Keratinocyte (primary cell): ENCODE results near the gene MTA3. TPM values are rescaled to one million over a fixed set of nuclear protein-coding genes. Genes with fewer than 3 reads are reported as not detected.

Experiments used
- DNase-seq: peaks from one replicate; pipeline ENCODE4 v3.0.0-alpha.2; 2011; ENCODE audit warnings: low read depth, missing footprints, low spot score
- FAIRE-seq: peaks from 2 replicates; lab custom pipeline; 2011; peaks lifted over from hg19 to GRCh38; lab: Jason Lieb, UNC
- H2AFZ ChIP-seq: 2 replicates; pipeline ENCODE4 v1.6.0; 2012; ENCODE audit warnings: low read length, control low read depth, inconsistent platforms; ENCODE audit not compliant: control insufficient read depth
- H3K27ac ChIP-seq: 2 replicates; pipeline ENCODE4 v1.5.1; 2011; ENCODE audit warnings: low read length; ENCODE audit not compliant: control insufficient read depth, insufficient read depth
- H3K27me3 ChIP-seq: 3 replicates; pipeline ENCODE4 v1.6.0; 2011; ENCODE audit warnings: low read length; ENCODE audit not compliant: control insufficient read depth, insufficient read depth; ENCODE audit errors: extremely low read depth
- H3K36me3 ChIP-seq, 2 experiments: 2 replicates in 1 of 2; 3 replicates in 1 of 2; pipeline ENCODE4 v1.5.1; 2011; ENCODE audit warnings: low read length in 2 of 2, mild to moderate bottlenecking in 1 of 2; ENCODE audit not compliant: control insufficient read depth in 2 of 2, insufficient read depth in 2 of 2; ENCODE audit errors: extremely low read depth in 1 of 2
- H3K4me1 ChIP-seq: 3 replicates; pipeline ENCODE4 v1.5.1; 2011; ENCODE audit warnings: low read length; ENCODE audit not compliant: control insufficient read depth, insufficient read depth; ENCODE audit errors: extremely low read depth
- H3K4me2 ChIP-seq: 3 replicates; pipeline ENCODE4 v1.6.0; 2011; ENCODE audit warnings: low read depth, low read length; ENCODE audit not compliant: control insufficient read depth, insufficient read depth; ENCODE audit errors: extremely low read depth
- H3K4me3 ChIP-seq, 3 experiments: fragments of 200-600 bp in 1 of 3; sonication (generic) in 1 of 3; 2 replicates in 2 of 3; 3 replicates in 1 of 3; pipeline ENCODE4 v1.5.1; 2011 to 2016; ENCODE audit warnings: low read length in 3 of 3, mild to moderate bottlenecking in 3 of 3, control low read depth in 2 of 3, inconsistent platforms in 1 of 3, low read depth in 1 of 3, mixed read lengths in 1 of 3, mixed run types in 1 of 3, moderate library complexity in 1 of 3; ENCODE audit not compliant: control insufficient read depth in 2 of 3, insufficient read depth in 2 of 3; ENCODE audit errors: extremely low read depth in 1 of 3
- H3K79me2 ChIP-seq: 2 replicates; pipeline ENCODE4 v1.6.0; 2012; ENCODE audit warnings: low read length; ENCODE audit not compliant: control insufficient read depth, insufficient read depth
- H3K9ac ChIP-seq: 3 replicates; pipeline ENCODE4 v1.6.0; 2011; ENCODE audit warnings: low read length; ENCODE audit not compliant: control insufficient read depth, insufficient read depth; ENCODE audit errors: extremely low read depth
- H3K9me1 ChIP-seq: 3 replicates; pipeline ENCODE4 v1.6.0; 2011; ENCODE audit warnings: low read length; ENCODE audit not compliant: control insufficient read depth, insufficient read depth; ENCODE audit errors: extremely low read depth
- H3K9me3 ChIP-seq: 2 replicates; pipeline ENCODE4 v1.5.1; 2012; ENCODE audit warnings: low read depth, low read length; ENCODE audit not compliant: control insufficient read depth
- H4K20me1 ChIP-seq: 3 replicates; pipeline ENCODE4 v1.6.0; 2011; ENCODE audit warnings: low read length; ENCODE audit not compliant: control insufficient read depth, insufficient read depth; ENCODE audit errors: extremely low read depth
- CTCF ChIP-seq, 3 experiments: IDR thresholded peaks in 1 of 3; conservative IDR thresholded peaks in 1 of 3; optimal IDR thresholded peaks in 1 of 3; 2 replicates in 2 of 3; 3 replicates in 1 of 3; pipeline versions ENCODE3 to v1.5.1; 2011; ENCODE audit warnings: low read length in 3 of 3, mild to moderate bottlenecking in 3 of 3, moderate library complexity in 2 of 3, control low read depth in 1 of 3, inconsistent platforms in 1 of 3; ENCODE audit not compliant: insufficient read depth in 2 of 3; ENCODE audit errors: extremely low read depth in 1 of 3
- EZH2 ChIP-seq: IDR thresholded peaks from one replicate; pipeline ENCODE4 v1.6.1; 2012; ENCODE audit warnings: inconsistent platforms, mild to moderate bottlenecking, low read length, moderate library complexity
- dilution Hi-C: fragments of 300-500 bp; cut with MboI; formaldehyde crosslinking; loops from one replicate; pipeline ENCODE4 v1.7.0; 2020; ENCODE audit warnings: low sequenced_read_pairs; ENCODE audit not compliant: extremely low pct_ligation_motif_present
- polyA plus RNA-seq, 5 experiments: library from polyadenylated mRNA; depleted of rRNA in 3 of 5; stranded (reverse) in 3 of 5; stranded (forward) in 1 of 5; unstranded in 1 of 5; fragments of >200 nt; gene quantifications; 1 replicate in 1 of 5; 2 replicates in 3 of 5; 3 replicates in 1 of 5; pipeline versions ENCODE4 v1.2.1 to v1.2.3, GENCODE V29; 2011 to 2012; ENCODE audit warnings: missing spikeins in 2 of 5, low read depth in 1 of 5, low replicate concordance in 1 of 5

Gene MTA3
- polyA plus RNA-seq, 1 donor (not counting 4 experiments of a cell fraction or from before 2014, with no cell fraction given) = 34.3 TPM

GRCh38 chr2:42796427-42797248 is 228.2 kb downstream of the MTA3 start:
- Histone ChIP-seq H3K9ac (peak overlapping the region; percentile 6), H3K79me2 (no peaks in the 10 kb centered on the region), H2AFZ (peak overlapping the region; percentile 66), H3K4me3 (peak overlapping the region in 1 of 3 experiments; percentile 2), H3K9me1 (no peaks in the 10 kb centered on the region), H3K27ac (no peak overlapping the region), H3K27me3 (peaks cover 13% of the 10 kb centered on the region), H4K20me1 (no peaks in the 10 kb centered on the region), H3K4me1 (peaks cover 13% of the 10 kb centered on the region), H3K36me3 (no peaks in the 10 kb centered on the region), H3K4me2 (peak overlapping the region; percentile 53), H3K9me3 (no peaks in the 10 kb centered on the region)
- TF ChIP-seq EZH2 = no peak
- dilution Hi-C loops = no loop called here
- no peak for DNase-seq
- no peak for FAIRE-seq

GRCh38 chr2:42797281-42797680 is 228.8 kb downstream of the MTA3 start:
- H3K4me1 ChIP-seq = peaks cover 13% of the 10 kb centered on the region
- H3K36me3 ChIP-seq = no peaks in the 10 kb centered on the region
- H3K9me1 ChIP-seq = no peaks in the 10 kb centered on the region
- no peak for TF ChIP-seq EZH2
- no peak for TF ChIP-seq CTCF (optimal IDR thresholded peaks at IDR 0.05 in 1 of 3, IDR thresholded peaks at IDR 0.05 in 1 of 3, conservative IDR thresholded peaks at IDR 0.05 in 1 of 3; ENCODE audit: extremely low read depth in 1 of 3, insufficient read depth in 2 of 3, low read length in 3 of 3)
- DNase-seq (no peak), FAIRE-seq (no peak)
- no peaks in the 10 kb centered on the region for H3K9me3 ChIP-seq
- H3K79me2 ChIP-seq = no peaks in the 10 kb centered on the region
- no peak overlapping the region for H3K4me3 ChIP-seq
- H3K4me2 ChIP-seq = no peak overlapping the region
- dilution Hi-C loops = no loop called here
- H2AFZ ChIP-seq = no peak overlapping the region
- H3K27me3 ChIP-seq = peaks cover 11% of the 10 kb centered on the region
- H4K20me1 ChIP-seq = no peaks in the 10 kb centered on the region
- H3K9ac ChIP-seq = no peak overlapping the region
- H3K27ac ChIP-seq = no peak overlapping the region
